Liver (tissue), 3 donors: ENCODE results near the gene PRMT7.

Source experiments
- EGR1 ChIP-seq, 2 donors: IDR thresholded peaks; 2 replicates each; pipeline ENCODE4 v1.6.1; 2016 to 2018; ENCODE audit warnings: antibody characterized with exemption in 2 of 2, low read depth in 2 of 2
- GABPA ChIP-seq, 2 donors: IDR thresholded peaks in 1 of 2; conservative IDR thresholded peaks in 1 of 2; 2 replicates each; pipeline ENCODE4 v1.6.1; 2016; ENCODE audit warnings: antibody characterized with exemption in 2 of 2, mild to moderate bottlenecking in 1 of 2, moderate library complexity in 1 of 2
- JUND ChIP-seq, 2 donors: IDR thresholded peaks; 2 replicates each; pipeline ENCODE4 v1.6.1; 2016; ENCODE audit warnings: antibody characterized with exemption in 2 of 2
- RAD21 ChIP-seq, 2 donors: IDR thresholded peaks; 2 replicates each; pipeline ENCODE4 v1.6.1; 2016; ENCODE audit warnings: antibody characterized with exemption in 2 of 2, mild to moderate bottlenecking in 2 of 2
- RXRA ChIP-seq, 2 donors: IDR thresholded peaks; 2 replicates each; pipeline ENCODE4 v1.6.1; 2017 to 2018; ENCODE audit warnings: antibody characterized with exemption in 2 of 2, mild to moderate bottlenecking in 1 of 2
- SP1 ChIP-seq: IDR thresholded peaks from 2 replicates; pipeline ENCODE4 v1.6.1; 2018; ENCODE audit warnings: antibody characterized with exemption, mild to moderate bottlenecking
- TAF1 ChIP-seq: conservative IDR thresholded peaks from 2 replicates; pipeline ENCODE4 v1.6.1; 2016; ENCODE audit warnings: antibody characterized with exemption, mild to moderate bottlenecking
- YY1 ChIP-seq: IDR thresholded peaks from 2 replicates; pipeline ENCODE4 v1.6.1; 2016; ENCODE audit warnings: antibody characterized with exemption, mild to moderate bottlenecking
- TF ChIP-seq, protein P1 (sequence below): fragments of 150-350 bp; IDR thresholded peaks from 2 replicates; pipeline ENCODE4 v1.5.1; 2017; ENCODE audit warnings: improper control_type of control experiment, low read depth, low read length; ENCODE audit not compliant: missing input control
- TF ChIP-seq, protein P2 (sequence below): IDR thresholded peaks from 2 replicates; pipeline ENCODE4 v1.6.1; 2016; ENCODE audit warnings: antibody characterized with exemption, mild to moderate bottlenecking
- TF ChIP-seq, protein P3 (sequence below): IDR thresholded peaks from 2 replicates; pipeline ENCODE4 v1.6.1; 2016; ENCODE audit warnings: antibody characterized with exemption
- TF ChIP-seq, protein P4 (sequence below): IDR thresholded peaks from 2 replicates; pipeline ENCODE4 v1.6.1; 2016; ENCODE audit warnings: antibody characterized with exemption
- TF ChIP-seq, protein P5 (sequence below): IDR thresholded peaks from 2 replicates; pipeline ENCODE4 v1.6.1; 2016; ENCODE audit warnings: antibody characterized with exemption
- donor health status: healthy.
- donor health status: healthy.

DNA sequence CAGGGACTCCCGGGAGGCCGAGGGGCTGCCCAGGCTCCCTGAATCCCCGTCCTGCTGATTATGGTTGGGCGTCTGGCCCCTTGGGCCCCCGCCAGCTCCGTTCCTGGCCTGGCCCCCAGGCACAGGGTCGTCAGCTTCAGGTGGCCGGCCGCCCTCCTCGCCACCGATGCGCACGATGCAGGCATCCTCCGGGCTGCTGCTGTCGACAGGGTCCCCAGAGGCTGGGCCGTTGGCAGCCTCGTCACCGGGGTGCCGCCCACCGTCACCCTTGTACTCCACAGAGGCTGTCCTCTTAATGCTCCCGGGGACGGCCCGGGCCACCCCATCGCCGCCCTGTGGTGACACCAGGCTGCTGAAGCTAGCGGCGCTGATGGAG, 60.4 kb downstream of the PRMT7 start:
- TF ChIP-seq, protein P1, sequence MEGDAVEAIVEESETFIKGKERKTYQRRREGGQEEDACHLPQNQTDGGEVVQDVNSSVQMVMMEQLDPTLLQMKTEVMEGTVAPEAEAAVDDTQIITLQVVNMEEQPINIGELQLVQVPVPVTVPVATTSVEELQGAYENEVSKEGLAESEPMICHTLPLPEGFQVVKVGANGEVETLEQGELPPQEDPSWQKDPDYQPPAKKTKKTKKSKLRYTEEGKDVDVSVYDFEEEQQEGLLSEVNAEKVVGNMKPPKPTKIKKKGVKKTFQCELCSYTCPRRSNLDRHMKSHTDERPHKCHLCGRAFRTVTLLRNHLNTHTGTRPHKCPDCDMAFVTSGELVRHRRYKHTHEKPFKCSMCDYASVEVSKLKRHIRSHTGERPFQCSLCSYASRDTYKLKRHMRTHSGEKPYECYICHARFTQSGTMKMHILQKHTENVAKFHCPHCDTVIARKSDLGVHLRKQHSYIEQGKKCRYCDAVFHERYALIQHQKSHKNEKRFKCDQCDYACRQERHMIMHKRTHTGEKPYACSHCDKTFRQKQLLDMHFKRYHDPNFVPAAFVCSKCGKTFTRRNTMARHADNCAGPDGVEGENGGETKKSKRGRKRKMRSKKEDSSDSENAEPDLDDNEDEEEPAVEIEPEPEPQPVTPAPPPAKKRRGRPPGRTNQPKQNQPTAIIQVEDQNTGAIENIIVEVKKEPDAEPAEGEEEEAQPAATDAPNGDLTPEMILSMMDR = no peak
- no peak for TF ChIP-seq YY1
- no peak for TF ChIP-seq SP1
- TF ChIP-seq, protein P2, sequence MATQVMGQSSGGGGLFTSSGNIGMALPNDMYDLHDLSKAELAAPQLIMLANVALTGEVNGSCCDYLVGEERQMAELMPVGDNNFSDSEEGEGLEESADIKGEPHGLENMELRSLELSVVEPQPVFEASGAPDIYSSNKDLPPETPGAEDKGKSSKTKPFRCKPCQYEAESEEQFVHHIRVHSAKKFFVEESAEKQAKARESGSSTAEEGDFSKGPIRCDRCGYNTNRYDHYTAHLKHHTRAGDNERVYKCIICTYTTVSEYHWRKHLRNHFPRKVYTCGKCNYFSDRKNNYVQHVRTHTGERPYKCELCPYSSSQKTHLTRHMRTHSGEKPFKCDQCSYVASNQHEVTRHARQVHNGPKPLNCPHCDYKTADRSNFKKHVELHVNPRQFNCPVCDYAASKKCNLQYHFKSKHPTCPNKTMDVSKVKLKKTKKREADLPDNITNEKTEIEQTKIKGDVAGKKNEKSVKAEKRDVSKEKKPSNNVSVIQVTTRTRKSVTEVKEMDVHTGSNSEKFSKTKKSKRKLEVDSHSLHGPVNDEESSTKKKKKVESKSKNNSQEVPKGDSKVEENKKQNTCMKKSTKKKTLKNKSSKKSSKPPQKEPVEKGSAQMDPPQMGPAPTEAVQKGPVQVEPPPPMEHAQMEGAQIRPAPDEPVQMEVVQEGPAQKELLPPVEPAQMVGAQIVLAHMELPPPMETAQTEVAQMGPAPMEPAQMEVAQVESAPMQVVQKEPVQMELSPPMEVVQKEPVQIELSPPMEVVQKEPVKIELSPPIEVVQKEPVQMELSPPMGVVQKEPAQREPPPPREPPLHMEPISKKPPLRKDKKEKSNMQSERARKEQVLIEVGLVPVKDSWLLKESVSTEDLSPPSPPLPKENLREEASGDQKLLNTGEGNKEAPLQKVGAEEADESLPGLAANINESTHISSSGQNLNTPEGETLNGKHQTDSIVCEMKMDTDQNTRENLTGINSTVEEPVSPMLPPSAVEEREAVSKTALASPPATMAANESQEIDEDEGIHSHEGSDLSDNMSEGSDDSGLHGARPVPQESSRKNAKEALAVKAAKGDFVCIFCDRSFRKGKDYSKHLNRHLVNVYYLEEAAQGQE = no peak
- TF ChIP-seq, protein P3, sequence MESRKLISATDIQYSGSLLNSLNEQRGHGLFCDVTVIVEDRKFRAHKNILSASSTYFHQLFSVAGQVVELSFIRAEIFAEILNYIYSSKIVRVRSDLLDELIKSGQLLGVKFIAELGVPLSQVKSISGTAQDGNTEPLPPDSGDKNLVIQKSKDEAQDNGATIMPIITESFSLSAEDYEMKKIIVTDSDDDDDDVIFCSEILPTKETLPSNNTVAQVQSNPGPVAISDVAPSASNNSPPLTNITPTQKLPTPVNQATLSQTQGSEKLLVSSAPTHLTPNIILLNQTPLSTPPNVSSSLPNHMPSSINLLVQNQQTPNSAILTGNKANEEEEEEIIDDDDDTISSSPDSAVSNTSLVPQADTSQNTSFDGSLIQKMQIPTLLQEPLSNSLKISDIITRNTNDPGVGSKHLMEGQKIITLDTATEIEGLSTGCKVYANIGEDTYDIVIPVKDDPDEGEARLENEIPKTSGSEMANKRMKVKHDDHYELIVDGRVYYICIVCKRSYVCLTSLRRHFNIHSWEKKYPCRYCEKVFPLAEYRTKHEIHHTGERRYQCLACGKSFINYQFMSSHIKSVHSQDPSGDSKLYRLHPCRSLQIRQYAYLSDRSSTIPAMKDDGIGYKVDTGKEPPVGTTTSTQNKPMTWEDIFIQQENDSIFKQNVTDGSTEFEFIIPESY = no peak
- TF ChIP-seq JUND (IDR thresholded peaks at IDR 0.05) = no peak
- TF ChIP-seq TAF1 = no peak
- TF ChIP-seq, protein P4, sequence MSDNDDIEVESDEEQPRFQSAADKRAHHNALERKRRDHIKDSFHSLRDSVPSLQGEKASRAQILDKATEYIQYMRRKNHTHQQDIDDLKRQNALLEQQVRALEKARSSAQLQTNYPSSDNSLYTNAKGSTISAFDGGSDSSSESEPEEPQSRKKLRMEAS = no peak
- no peak for TF ChIP-seq RXRA (IDR thresholded peaks at IDR 0.05)
- no peak for TF ChIP-seq RAD21 (IDR thresholded peaks at IDR 0.05)
- no peak for TF ChIP-seq EGR1 (IDR thresholded peaks at IDR 0.05; ENCODE audit: low read depth in 2 of 2)
- TF ChIP-seq GABPA (IDR thresholded peaks at IDR 0.05 in 1 of 2, conservative IDR thresholded peaks at IDR 0.05 in 1 of 2) = no peak
- TF ChIP-seq, protein P5, sequence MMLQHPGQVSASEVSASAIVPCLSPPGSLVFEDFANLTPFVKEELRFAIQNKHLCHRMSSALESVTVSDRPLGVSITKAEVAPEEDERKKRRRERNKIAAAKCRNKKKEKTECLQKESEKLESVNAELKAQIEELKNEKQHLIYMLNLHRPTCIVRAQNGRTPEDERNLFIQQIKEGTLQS = no peak
